Kidney epithelial cell (primary cell): ENCODE measurements around the gene PMEL. TPM values are rescaled to one million over a fixed set of nuclear protein-coding genes. Genes with fewer than 3 reads are reported as not detected.

Source experiments
- DNase-seq: peaks from one replicate; pipeline ENCODE4 v3.0.0-alpha.2; 2010; ENCODE audit warnings: low read depth
- H3K27me3 ChIP-seq: 2 replicates; pipeline ENCODE4 v1.6.0; 2011; ENCODE audit warnings: low read length; ENCODE audit not compliant: control insufficient read depth, insufficient read depth
- H3K36me3 ChIP-seq: 2 replicates; pipeline ENCODE4 v1.5.1; 2011; ENCODE audit warnings: low read length; ENCODE audit not compliant: control insufficient read depth, insufficient read depth
- H3K4me3 ChIP-seq: 2 replicates; pipeline ENCODE4 v1.5.1; 2011; ENCODE audit warnings: low read depth, mild to moderate bottlenecking, control low read depth, low read length
- CTCF ChIP-seq: IDR thresholded peaks from 2 replicates; pipeline ENCODE4 v1.5.1; 2011; ENCODE audit warnings: mild to moderate bottlenecking, moderate library complexity, low read length, control low read depth, inconsistent platforms; ENCODE audit not compliant: insufficient read depth, poor library complexity, severe bottlenecking
- total RNA-seq: library from RNA; depleted of rRNA; stranded (reverse); fragments of >200 nt; gene quantifications from 2 replicates; pipeline ENCODE4 v1.2.3, GENCODE V29; 2015

The PMEL gene
- total RNA-seq, 1 donor from 2014 or later = 1.1 TPM

DNA sequence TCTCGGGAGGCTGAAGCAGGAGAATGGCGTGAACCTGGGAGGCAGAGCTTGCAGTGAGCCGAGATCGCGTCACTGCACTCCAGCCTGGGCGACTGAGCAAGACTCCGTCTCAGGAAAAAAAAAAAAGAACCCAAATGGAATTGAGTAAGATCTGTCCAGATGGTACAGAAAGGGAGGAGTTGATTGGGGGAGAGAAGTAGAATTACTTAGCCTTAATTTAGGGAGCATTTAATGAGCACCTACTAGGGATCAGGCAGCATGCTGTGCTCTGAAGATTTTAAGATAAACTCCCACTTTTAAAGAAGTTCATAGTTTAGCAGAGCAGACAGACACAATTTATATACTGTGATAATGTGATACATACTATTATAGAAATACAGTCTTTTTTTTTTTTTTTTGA is 12.6 kb upstream of the PMEL start:
- Histone ChIP-seq H3K4me3 (no peak overlapping the region), H3K27me3 (no peaks in the 10 kb centered on the region), H3K36me3 (peaks cover 3% of the 10 kb centered on the region)
- no peak for TF ChIP-seq CTCF
- DNase-seq = no peak

DNA sequence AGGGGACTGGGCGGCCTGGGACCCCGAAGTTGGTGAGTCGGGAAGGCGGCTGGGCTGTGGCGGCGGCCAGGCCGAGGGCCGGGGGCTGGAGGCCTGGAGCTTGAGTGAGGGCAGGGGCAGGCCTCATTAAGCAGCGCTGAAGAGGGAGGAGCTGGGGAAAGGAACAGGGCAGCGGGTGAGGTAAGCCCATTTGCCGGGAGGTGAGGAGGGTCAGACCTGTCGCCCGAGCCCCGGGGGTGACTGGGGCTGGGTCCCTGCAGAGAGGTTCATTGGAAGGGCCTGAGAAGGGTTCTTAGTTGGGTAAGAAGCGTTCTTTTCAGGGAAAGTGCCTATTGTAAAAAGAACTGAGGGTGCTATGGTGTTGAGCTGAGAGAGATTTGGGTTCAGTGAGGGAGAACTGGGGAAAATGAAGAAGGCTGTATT is 8.5 kb upstream of the PMEL start:
- H3K36me3 ChIP-seq = peaks cover 1% of the 10 kb centered on the region
- no peak for DNase-seq
- no peaks in the 10 kb centered on the region for H3K27me3 ChIP-seq
- peak overlapping the region; percentile 95 for H3K4me3 ChIP-seq
- TF ChIP-seq CTCF = no peak

GRCh38 chr12:55973599-55974307 is 7.9 kb upstream of the PMEL start, which contains the start of gene RAB5B:
TSS of gene RAB5B (plus strand) at chr12:55974078. CDS start at chr12:55986961, 12,883 bp downstream.
- TF ChIP-seq CTCF = no peak
- peak; percentile 100 for DNase-seq
- H3K4me3 ChIP-seq = peak within 1 kb of the TSS; percentile 95
- peaks cover 1% of the 10 kb centered on the region for H3K36me3 ChIP-seq
- H3K27me3 ChIP-seq = no peaks in the 10 kb centered on the region

GRCh38 chr12:55972911-55973598 is 7.2 kb upstream of the PMEL start:
- H3K27me3 ChIP-seq = no peaks in the 10 kb centered on the region
- TF ChIP-seq CTCF = no peak
- H3K36me3 ChIP-seq = peaks cover 1% of the 10 kb centered on the region
- H3K4me3 ChIP-seq = peak overlapping the region; percentile 48
- DNase-seq = no peak

DNA sequence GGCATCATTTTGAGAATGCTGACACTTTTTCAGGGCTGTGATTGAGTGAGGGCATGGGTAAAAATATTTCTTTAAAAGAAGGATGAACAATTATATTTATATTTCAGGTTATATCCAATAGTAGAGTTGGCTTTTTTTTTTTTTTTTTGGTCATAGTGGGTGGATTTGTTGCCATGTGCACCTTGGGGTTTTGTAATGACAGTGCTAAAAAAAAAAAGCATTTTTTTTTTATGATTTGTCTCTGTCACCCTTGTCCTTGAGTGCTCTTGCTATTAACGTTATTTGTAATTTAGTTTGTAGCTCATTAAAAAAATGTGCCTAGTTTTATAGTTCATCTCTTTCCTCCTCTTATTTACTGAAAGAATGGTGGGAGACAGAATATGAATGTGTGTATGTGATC is 6.6 kb upstream of the PMEL start:
- no peak for DNase-seq
- Histone ChIP-seq H3K36me3 (peaks cover 1% of the 10 kb centered on the region), H3K4me3 (peak overlapping the region; percentile 48), H3K27me3 (no peaks in the 10 kb centered on the region)
- TF ChIP-seq CTCF = no peak
